Ramos (cell line): Measurements from ENCODE around the gene SRGAP3.

Source experiments
- in situ Hi-C: fragments of 300-500 bp; cut with MboI; formaldehyde crosslinking; loops from one replicate; pipeline ENCODE4 v1.14.3; 2022; ENCODE audit warnings: low sequenced_read_pairs; ENCODE audit not compliant: unreplicated experiment

The SRGAP3 gene

DNA sequence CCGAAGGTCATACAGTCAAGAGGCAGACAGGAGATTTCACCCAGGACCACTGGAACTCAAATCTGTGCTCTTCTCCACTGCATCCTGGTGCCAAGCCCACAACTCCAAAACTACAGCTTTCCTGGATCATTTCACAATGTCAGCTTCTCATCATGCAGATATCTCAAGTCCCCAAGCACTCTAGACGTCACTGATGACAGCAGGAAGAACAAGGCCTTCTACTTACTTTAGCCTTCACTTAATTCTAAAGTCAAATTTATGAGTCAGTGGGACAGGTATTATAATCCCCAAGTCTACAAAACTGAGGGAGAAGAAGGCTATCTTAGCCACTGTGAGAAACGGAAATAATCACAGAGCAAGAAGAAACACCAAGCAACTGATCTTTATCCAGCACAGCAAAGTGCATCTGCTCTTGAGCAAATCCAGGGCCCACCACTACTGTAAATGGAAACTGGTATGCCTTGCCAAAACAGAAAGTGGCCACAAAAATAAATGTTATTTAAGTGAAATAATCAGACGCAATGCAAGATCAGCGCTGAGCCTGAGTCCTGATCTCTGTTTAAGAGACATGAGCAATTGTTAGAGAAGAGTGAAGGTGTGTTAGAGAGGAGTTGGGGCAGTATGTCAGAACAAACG lies 287.1 kb downstream of the SRGAP3 start:
- in situ Hi-C loops: no loop called here

GRCh38 chr3:8959668-8960067 lies 289.8 kb downstream of the SRGAP3 start:
- in situ Hi-C loops: no loop called here

- in situ Hi-C loops: no loop called here
Observed at GRCh38 chr3:8954938-8955763, 294.3 kb downstream of the SRGAP3 start.

GRCh38 chr3:8953313-8953712 lies 296.1 kb downstream of the SRGAP3 start:
- in situ Hi-C loops: no loop called here

- in situ Hi-C loops: no loop called here
Observed at GRCh38 chr3:8952130-8952529, 297.3 kb downstream of the SRGAP3 start.

- in situ Hi-C loops: no loop called here
Observed at GRCh38 chr3:8945890-8946600, 303.4 kb downstream of the SRGAP3 start.

DNA sequence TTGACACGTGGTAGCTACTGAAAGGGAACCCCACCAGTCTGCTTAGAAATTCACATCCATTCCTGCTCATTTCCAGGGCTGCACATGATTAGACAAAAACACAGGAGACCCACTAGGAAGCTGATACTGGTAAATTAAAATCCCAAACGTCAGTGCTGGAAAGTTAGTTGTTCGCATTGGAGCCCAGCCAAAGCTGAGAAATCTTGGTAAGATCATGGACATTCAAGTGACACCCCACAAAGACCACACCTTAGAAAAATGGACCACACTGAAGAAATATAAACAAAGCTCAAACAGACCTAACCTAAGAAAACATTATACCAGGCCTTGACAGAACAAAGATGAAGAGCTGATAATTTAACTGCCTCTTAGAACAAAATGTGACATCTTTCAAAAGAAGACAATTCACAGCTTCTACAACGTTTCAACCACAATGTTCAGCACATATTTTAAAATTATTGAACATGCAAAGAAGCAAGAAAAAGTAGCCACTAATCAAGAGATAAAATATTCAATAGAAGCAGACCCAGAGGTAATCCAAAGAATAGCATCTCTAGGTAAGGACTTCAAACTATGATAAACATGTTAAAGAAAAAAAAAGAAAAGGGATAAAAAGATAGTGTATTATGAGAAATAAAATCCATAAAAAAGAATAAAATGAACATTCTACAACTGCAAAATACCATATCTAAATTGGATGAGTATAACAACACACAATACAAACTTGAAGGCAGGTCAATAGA lies 306.5 kb downstream of the SRGAP3 start:
- in situ Hi-C loops: no loop called here

DNA sequence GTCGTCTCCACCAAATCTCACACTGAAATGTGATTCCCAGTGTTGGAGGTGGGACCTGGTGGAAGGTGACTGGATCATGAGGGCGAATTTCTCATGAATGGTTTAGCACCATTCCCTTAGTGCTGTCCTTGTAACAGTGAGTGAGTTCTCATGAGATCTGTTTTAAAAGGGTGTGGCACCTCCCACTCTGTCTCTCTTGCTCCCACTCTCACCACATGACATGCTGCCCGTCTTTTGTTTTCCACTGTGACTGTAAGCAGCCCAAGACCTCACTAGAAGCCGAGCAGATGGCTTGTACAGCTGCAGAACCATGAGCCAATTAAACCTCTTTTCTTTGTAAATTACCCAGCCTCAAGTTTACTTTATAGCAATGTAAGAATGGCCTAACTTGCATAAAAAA lies 307.3 kb downstream of the SRGAP3 start:
- in situ Hi-C loops: no loop called here

- in situ Hi-C loops: no loop called here
Observed at GRCh38 chr3:8938021-8938420, 311.4 kb downstream of the SRGAP3 start.

GRCh38 chr3:8937064-8938020 lies 312.1 kb downstream of the SRGAP3 start:
- in situ Hi-C loops: no loop called here

GRCh38 chr3:8932507-8932906 lies 316.9 kb downstream of the SRGAP3 start:
- in situ Hi-C loops: no loop called here

- in situ Hi-C loops: no loop called here
Observed at GRCh38 chr3:8931342-8931741, 318.1 kb downstream of the SRGAP3 start.
